Progenitor cell of endocrine pancreas (in vitro differentiated cells): Measurements from ENCODE around the gene IGSF5. TPM values are rescaled to one million over a fixed set of nuclear protein-coding genes. Genes with fewer than 3 reads are reported as not detected.

ENCODE experiments used
- DNase-seq: peaks from one replicate; pipeline ENCODE4 v3.0.0; 2021; ENCODE audit warnings: low spot score; ENCODE audit not compliant: unreplicated experiment
- H3K27ac Mint-ChIP-seq: 2 replicates; pipeline ENCODE4 v1.8.0; 2021; ENCODE audit warnings: mild to moderate bottlenecking, moderate library complexity, mixed read lengths
- H3K27me3 Mint-ChIP-seq: 2 replicates; pipeline ENCODE4 v1.8.0; 2021; ENCODE audit warnings: mixed read lengths
- H3K36me3 Mint-ChIP-seq: 2 replicates; pipeline ENCODE4 v1.8.0; 2022; ENCODE audit warnings: mixed read lengths; ENCODE audit not compliant: insufficient read depth
- H3K4me1 Mint-ChIP-seq: 2 replicates; pipeline ENCODE4 v1.8.0; 2021; ENCODE audit warnings: low read depth, mixed read lengths
- H3K4me3 Mint-ChIP-seq: 2 replicates; pipeline ENCODE4 v1.8.0; 2021; ENCODE audit warnings: low read depth, mild to moderate bottlenecking, moderate library complexity, mixed read lengths
- H3K9me3 Mint-ChIP-seq: 2 replicates; pipeline ENCODE4 v1.8.0; 2021; ENCODE audit warnings: low read depth, mixed read lengths
- CTCF ChIP-seq: fragments of 200-600 bp; sonication (generic); IDR thresholded peaks from one replicate; pipeline ENCODE4 v1.5.0; 2021; ENCODE audit warnings: antibody characterized with exemption, mild to moderate bottlenecking; ENCODE audit not compliant: unreplicated experiment
- total RNA-seq: library from RNA; stranded (reverse); gene quantifications from 2 replicates; pipeline ENCODE4 v1.2.1, GENCODE V29; 2021

Gene IGSF5
- total RNA-seq, 1 donor from 2014 or later: 0.22 TPM

DNA sequence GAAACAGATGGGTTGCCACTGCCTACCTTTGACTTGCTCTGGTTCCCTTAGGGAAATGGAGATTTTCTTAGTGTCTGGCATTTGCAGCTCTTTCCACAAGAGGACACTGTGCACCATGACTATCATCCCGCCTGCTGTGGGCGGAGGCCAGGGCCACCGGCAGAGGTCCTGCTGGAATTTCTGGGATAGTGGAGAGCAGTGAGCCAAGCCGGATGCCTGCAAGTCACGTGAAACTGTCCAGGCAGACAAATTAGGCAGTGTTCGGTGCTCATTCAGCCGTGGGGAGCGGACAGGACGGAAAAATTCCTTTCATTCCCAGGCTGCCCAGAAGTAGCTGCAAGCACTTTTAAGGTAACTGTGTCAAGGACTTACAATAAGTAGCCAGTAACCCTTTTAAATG, 43.4 kb downstream of the IGSF5 start:
- Mint-ChIP-seq H3K9me3 (peaks cover 8% of the 10 kb centered on the region), H3K4me1 (peaks cover 6% of the 10 kb centered on the region), H3K27me3 (no peaks in the 10 kb centered on the region), H3K27ac (peak overlapping the region; percentile 86), H3K36me3 (peaks cover 2% of the 10 kb centered on the region), H3K4me3 (peak overlapping the region; percentile 43)
- peak; percentile 90 for TF ChIP-seq CTCF
- DNase-seq: peak; percentile 71

DNA sequence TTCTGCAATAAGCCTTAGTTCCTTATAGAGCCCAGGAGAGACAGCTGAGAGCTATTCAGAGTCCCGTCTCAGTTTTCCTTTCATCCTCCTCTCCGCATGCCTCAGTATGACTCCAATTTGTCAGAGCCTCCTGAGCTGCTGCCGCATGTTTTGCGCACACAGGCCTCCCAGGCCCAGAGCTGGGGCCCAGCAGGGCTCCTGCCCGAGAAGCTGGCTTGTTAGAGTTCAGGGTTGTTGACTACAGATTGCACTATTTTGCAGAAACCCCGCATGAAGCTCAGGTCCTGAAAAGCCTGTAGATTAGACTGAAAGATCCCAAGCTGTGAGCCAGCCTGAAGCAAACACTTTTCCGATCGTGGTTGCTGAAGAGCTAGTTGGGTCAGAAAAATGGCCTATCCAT, 51.5 kb downstream of the IGSF5 start:
- no peaks in the 10 kb centered on the region for H3K4me1 Mint-ChIP-seq
- H3K27me3 Mint-ChIP-seq: no peaks in the 10 kb centered on the region
- H3K36me3 Mint-ChIP-seq: peaks cover 2% of the 10 kb centered on the region
- H3K27ac Mint-ChIP-seq: no peak overlapping the region
- TF ChIP-seq CTCF: no peak
- H3K9me3 Mint-ChIP-seq: peaks cover 6% of the 10 kb centered on the region
- no peak overlapping the region for H3K4me3 Mint-ChIP-seq
- no peak for DNase-seq

DNA sequence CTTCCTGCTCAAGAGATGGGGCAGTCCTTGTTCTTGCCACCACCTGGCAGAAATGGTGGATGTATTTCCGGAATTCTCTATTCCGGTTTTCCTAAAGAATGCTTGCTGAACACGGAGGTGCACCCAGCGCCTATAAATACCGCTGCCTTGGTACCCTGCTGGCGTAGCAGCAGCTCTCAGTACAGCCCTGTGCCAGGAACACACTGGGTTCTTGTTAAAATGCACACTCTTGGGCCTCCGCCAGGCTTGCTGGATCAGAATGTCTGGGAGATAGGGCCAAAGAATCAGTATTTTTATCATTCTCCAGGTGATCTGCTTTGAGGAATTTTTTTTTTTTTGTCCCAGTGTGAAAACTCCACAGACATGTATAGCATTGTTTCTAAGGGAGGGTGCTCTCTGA, 54.2 kb downstream of the IGSF5 start:
- Mint-ChIP-seq H3K36me3 (no peaks in the 10 kb centered on the region), H3K4me1 (no peaks in the 10 kb centered on the region), H3K4me3 (no peak overlapping the region), H3K9me3 (no peaks in the 10 kb centered on the region), H3K27ac (no peak overlapping the region), H3K27me3 (no peaks in the 10 kb centered on the region)
- TF ChIP-seq CTCF: no peak
- DNase-seq: no peak

GRCh38 chr21:39800311-39800710, 55.3 kb downstream of the IGSF5 start:
- TF ChIP-seq CTCF: no peak
- H3K27me3 Mint-ChIP-seq: no peaks in the 10 kb centered on the region
- no peak overlapping the region for H3K4me3 Mint-ChIP-seq
- H3K9me3 Mint-ChIP-seq: no peaks in the 10 kb centered on the region
- no peak overlapping the region for H3K27ac Mint-ChIP-seq
- H3K36me3 Mint-ChIP-seq: no peaks in the 10 kb centered on the region
- no peaks in the 10 kb centered on the region for H3K4me1 Mint-ChIP-seq
- no peak for DNase-seq

DNA sequence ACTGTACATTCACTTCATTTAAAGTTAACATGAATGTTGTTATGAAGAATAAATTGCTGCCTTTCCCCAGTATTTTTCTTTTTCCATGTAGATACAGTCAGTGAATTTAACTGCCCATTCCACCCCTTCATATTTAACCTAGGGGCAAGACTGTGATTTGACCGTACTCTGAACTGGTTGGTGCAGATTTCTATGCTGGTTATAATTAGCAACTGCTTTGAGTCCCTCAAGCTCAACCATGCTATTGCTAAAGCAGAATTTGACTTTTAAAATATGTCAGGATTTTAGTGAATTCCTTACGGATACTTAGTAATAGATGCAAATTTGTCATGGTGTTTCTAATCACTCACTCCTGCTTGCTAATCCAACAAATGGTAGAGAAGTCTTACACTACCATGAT, 57.2 kb downstream of the IGSF5 start:
- no peaks in the 10 kb centered on the region for H3K9me3 Mint-ChIP-seq
- H3K4me3 Mint-ChIP-seq: no peak overlapping the region
- H3K36me3 Mint-ChIP-seq: no peaks in the 10 kb centered on the region
- no peaks in the 10 kb centered on the region for H3K4me1 Mint-ChIP-seq
- no peaks in the 10 kb centered on the region for H3K27me3 Mint-ChIP-seq
- DNase-seq: no peak
- no peak for TF ChIP-seq CTCF
- H3K27ac Mint-ChIP-seq: no peak overlapping the region

DNA sequence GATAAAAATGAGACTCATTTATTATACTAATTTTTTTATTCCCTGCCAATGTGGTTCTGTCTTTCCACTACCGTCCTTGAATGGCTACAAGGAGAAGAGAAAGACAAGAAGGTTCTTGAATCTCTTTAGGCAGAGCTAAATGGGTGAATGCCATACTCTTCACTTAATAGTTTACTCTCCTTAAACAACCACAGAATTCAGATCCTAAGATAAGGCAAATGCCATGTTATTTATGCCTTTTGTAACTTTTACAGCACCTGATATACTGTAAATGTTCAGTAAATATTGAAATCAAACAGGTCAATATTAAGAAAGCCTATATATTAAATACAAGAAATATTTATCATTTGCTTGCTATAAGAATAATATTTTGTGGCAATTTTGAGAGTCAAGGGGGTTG, 58.4 kb downstream of the IGSF5 start:
- Mint-ChIP-seq H3K4me1 (peaks cover 11% of the 10 kb centered on the region), H3K27me3 (no peaks in the 10 kb centered on the region), H3K4me3 (no peak overlapping the region), H3K36me3 (no peaks in the 10 kb centered on the region), H3K27ac (no peak overlapping the region), H3K9me3 (no peaks in the 10 kb centered on the region)
- no peak for TF ChIP-seq CTCF
- DNase-seq: no peak
